Kidney glomerular epithelial cell (primary cell): ENCODE measurements around the gene OST4.
"Not testable (repeated sequence)": the region's sequence is repeated elsewhere in the genome, so short reads cannot be mapped to it uniquely, and the experiment has no call there.

Source experiments
- DNase-seq: peaks from one replicate; lab custom pipeline; 2025; lab: John Stamatoyannopoulos, UW

Gene OST4

GRCh38 chr2:27078267-27079194, 7.1 kb upstream of the OST4 start, which contains the start of gene EMILIN1:
TSS of gene EMILIN1 (plus strand) at chr2:27078615. CDS start at chr2:27079066, 451 bp downstream.
- DNase-seq, result no peak

GRCh38 chr2:27077231-27077630, 5.8 kb upstream of the OST4 start:
- no peak for DNase-seq

- no peak for DNase-seq
Observed at GRCh38 chr2:27076323-27076722, 4.9 kb upstream of the OST4 start.

- DNase-seq, result not testable (repeated sequence)
Observed at GRCh38 chr2:27075566-27075871, 4.1 kb upstream of the OST4 start.

GRCh38 chr2:27074738-27075565, 3.5 kb upstream of the OST4 start:
- DNase-seq, result no peak

- no peak for DNase-seq
Observed at GRCh38 chr2:27073782-27074181, 2.3 kb upstream of the OST4 start.

- no peak for DNase-seq
Observed at GRCh38 chr2:27072920-27073319, 1.5 kb upstream of the OST4 start.

GRCh38 chr2:27071990-27072830, 756 bp upstream of the OST4 start:
- no peak for DNase-seq

- DNase-seq, result no peak
Observed at GRCh38 chr2:27070653-27071276, 689 bp downstream of the OST4 start.

GRCh38 chr2:27069961-27070618, 1.4 kb downstream of the OST4 start:
- DNase-seq, result no peak

- DNase-seq, result no peak
Observed at GRCh38 chr2:27069436-27069835, 2.0 kb downstream of the OST4 start.

- DNase-seq, result no peak
Observed at GRCh38 chr2:27067385-27067784, 4.1 kb downstream of the OST4 start.

GRCh38 chr2:27065128-27065527, 6.3 kb downstream of the OST4 start:
- DNase-seq, result no peak

GRCh38 chr2:27060323-27060722, 11.1 kb downstream of the OST4 start:
- no peak for DNase-seq

GRCh38 chr2:27059141-27059820, 12.2 kb downstream of the OST4 start:
- DNase-seq, result no peak

- DNase-seq, result no peak
Observed at GRCh38 chr2:27058210-27058609, 13.2 kb downstream of the OST4 start.

- DNase-seq, result no peak
Observed at GRCh38 chr2:27057184-27057583, 14.3 kb downstream of the OST4 start.

- DNase-seq, result no peak
Observed at GRCh38 chr2:27054721-27055120, 16.7 kb downstream of the OST4 start.

GRCh38 chr2:27053776-27054175, 17.7 kb downstream of the OST4 start:
- no peak for DNase-seq

GRCh38 chr2:27053321-27053720, 18.1 kb downstream of the OST4 start:
- no peak for DNase-seq
